GM12892 (cell line): ENCODE data around the gene SELENOH.

Experiments used
- POLR2AphosphoS5 ChIP-seq: IDR thresholded peaks from 2 replicates; pipeline ENCODE4 v1.6.1; 2011; ENCODE audit warnings: low read depth, low read length, control low read depth
- TAF1 ChIP-seq: IDR thresholded peaks from 2 replicates; pipeline ENCODE4 v1.6.1; 2011; ENCODE audit warnings: low read depth, mild to moderate bottlenecking, control low read depth, low read length, borderline replicate concordance

DNA sequence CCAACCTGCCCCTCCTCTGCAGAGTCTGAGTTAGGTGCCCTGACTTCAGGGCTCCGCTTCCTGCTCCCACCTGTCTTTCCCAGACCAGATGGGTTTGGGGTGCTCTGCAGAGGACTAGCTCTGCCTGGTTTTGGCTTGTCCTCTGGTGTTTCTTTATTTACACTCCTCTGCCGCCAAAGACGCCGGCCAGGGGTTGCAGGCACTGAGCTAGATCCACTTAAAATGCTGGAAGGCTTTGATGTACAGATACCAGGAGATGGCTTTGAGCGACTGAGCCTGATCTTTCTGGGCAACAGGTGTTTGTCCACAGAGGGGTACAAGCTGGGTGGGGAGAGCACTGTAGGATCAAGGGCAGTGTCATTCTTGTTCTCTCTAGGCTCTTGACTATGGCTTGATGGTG lies 3.9 kb downstream of the SELENOH start:
- peak; percentile 14 for TF ChIP-seq POLR2AphosphoS5
- TF ChIP-seq TAF1: no peak
